CD4-positive, CD25-positive, alpha-beta regulatory T cell (primary cell): ENCODE data around the gene KRTAP10-3. TPM values are rescaled to one million over a fixed set of nuclear protein-coding genes. Genes with fewer than 3 reads are reported as not detected.

Experiments
- ATAC-seq, 2 donors: fragments of 150-1000 bp; cut with Tn5 transposase; one replicate each; pipeline ENCODE4 v1.10.0; 2021; ENCODE audit warnings: low read depth in 2 of 2, moderate number of reproducible peaks in 2 of 2, moderate library complexity in 1 of 2
- DNase-seq, 3 donors: peaks; one replicate each; pipeline versions ENCODE4 v3.0.0 to v3.0.0-alpha.2; 2012 to 2022; ENCODE audit warnings: mixed read lengths in 1 of 3
- H3K27ac ChIP-seq: one replicate; pipeline ENCODE4 v1.7.0; 2013; ENCODE audit warnings: mild to moderate bottlenecking, low read length; ENCODE audit not compliant: insufficient read depth, poor library complexity, severe bottlenecking
- H3K27me3 ChIP-seq: one replicate; pipeline ENCODE4 v1.7.0; 2013; ENCODE audit warnings: low read length; ENCODE audit not compliant: control insufficient read depth, insufficient read depth
- H3K36me3 ChIP-seq: one replicate; pipeline ENCODE4 v1.7.0; 2013; ENCODE audit warnings: mild to moderate bottlenecking, low read length, moderate library complexity; ENCODE audit not compliant: control insufficient read depth, insufficient read depth
- H3K4me1 ChIP-seq: 2 replicates; pipeline ENCODE4 v1.7.0; 2013; ENCODE audit warnings: mild to moderate bottlenecking, low read length; ENCODE audit not compliant: insufficient read depth, control insufficient read depth, poor library complexity, severe bottlenecking
- H3K4me3 ChIP-seq: one replicate; pipeline ENCODE4 v1.7.0; 2013; ENCODE audit warnings: low read depth, mild to moderate bottlenecking, low read length, moderate library complexity
- H3K9me3 ChIP-seq, 2 experiments: 1 replicate in 1 of 2; 2 replicates in 1 of 2; pipeline ENCODE4 v1.7.0; 2013; ENCODE audit warnings: low read length in 2 of 2, mild to moderate bottlenecking in 1 of 2, moderate library complexity in 1 of 2; ENCODE audit not compliant: control insufficient read depth in 2 of 2
- H3K27ac Mint-ChIP-seq, 3 donors: one replicate each; pipeline ENCODE4 v1.8.0; 2020 to 2022; ENCODE audit warnings: mild to moderate bottlenecking in 3 of 3, mixed read lengths in 3 of 3, moderate library complexity in 2 of 3
- H3K27me3 Mint-ChIP-seq: one replicate; pipeline ENCODE4 v1.8.0; 2022; ENCODE audit warnings: mild to moderate bottlenecking, mixed read lengths
- H3K36me3 Mint-ChIP-seq: one replicate; pipeline ENCODE4 v1.8.0; 2020; ENCODE audit warnings: mixed read lengths
- H3K4me1 Mint-ChIP-seq, 4 donors: one replicate each; pipeline ENCODE4 v1.8.0; 2020 to 2022; ENCODE audit warnings: mixed read lengths in 4 of 4, mild to moderate bottlenecking in 1 of 4
- H3K4me3 Mint-ChIP-seq, 4 donors: one replicate each; pipeline ENCODE4 v1.8.0; 2020 to 2022; ENCODE audit warnings: mild to moderate bottlenecking in 4 of 4, mixed read lengths in 4 of 4, moderate library complexity in 3 of 4
- H3K9me3 Mint-ChIP-seq, 7 donors: one replicate each; pipeline ENCODE4 v1.8.0; 2020 to 2022; ENCODE audit warnings: mixed read lengths in 7 of 7, mild to moderate bottlenecking in 3 of 7, moderate library complexity in 2 of 7
- polyA plus RNA-seq, 4 donors: library from polyadenylated mRNA; unstranded; fragments of 300-500 nt; fragmentation: Illumina TruSeq; gene quantifications; one replicate each; pipeline ENCODE4 v1.2.3, GENCODE V29; 2021
- total RNA-seq: library from RNA; stranded (reverse); gene quantifications from one replicate; pipeline ENCODE4 v1.2.3, GENCODE V29; 2022

The KRTAP10-3 gene
- total and polyA plus RNA-seq, 5 donors from 2014 or later, result not detected

DNA sequence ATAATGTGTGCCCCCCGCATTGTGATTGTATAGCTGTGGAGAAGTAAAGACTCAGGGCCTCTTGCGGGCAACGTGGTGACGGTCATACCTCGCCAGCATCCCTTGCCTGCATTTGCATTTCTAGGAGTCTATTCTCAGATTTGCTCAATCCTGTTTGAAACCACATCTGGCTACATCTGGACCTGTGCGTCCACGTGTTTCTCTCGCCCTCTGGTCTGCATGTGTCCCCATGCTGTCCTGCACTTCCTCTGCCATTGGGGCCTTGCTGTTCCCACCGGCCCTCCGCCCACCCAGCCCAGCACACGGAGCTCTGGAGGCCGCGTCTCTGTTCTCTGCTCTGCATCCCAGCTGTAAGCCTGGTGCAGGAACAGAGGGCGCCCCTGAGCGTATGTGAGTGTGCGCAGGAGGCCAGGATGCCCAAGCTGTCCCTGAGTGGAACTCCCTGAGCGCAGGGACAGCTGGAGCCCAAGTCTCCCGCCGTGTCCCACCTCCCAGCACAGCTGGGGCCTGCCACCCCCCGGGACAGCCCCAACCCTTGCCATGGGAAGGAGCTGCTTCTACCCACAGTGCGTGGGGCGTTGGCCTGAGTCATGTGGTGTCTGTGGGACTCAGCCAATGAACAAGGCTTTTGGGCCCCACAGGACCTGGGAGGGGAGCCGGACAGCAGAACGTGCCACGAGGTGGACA, 8.9 kb downstream of the KRTAP10-3 start:
- Mint-ChIP-seq H3K4me1 (peaks cover 11 to 33% (median 18%) of the 10 kb centered on the region in 4 donors), H3K27ac (peak overlapping the region in 2 of 3 donors; percentile 56 to 94), H3K27me3 (peaks cover 7% of the 10 kb centered on the region), H3K9me3 (peaks cover 0 to 31% (median 13%) of the 10 kb centered on the region in 7 donors), H3K4me3 (no peak overlapping the region), H3K36me3 (peaks cover 22% of the 10 kb centered on the region)
- Histone ChIP-seq H3K36me3 (no peaks in the 10 kb centered on the region), H3K4me1 (peaks cover 15% of the 10 kb centered on the region), H3K27me3 (no peaks in the 10 kb centered on the region), H3K27ac (no peak overlapping the region), H3K9me3 (peaks cover 6 to 7% of the 10 kb centered on the region in 2 experiments), H3K4me3 (no peak overlapping the region)
- no peak for ATAC-seq
- DNase-seq, result no peak

DNA sequence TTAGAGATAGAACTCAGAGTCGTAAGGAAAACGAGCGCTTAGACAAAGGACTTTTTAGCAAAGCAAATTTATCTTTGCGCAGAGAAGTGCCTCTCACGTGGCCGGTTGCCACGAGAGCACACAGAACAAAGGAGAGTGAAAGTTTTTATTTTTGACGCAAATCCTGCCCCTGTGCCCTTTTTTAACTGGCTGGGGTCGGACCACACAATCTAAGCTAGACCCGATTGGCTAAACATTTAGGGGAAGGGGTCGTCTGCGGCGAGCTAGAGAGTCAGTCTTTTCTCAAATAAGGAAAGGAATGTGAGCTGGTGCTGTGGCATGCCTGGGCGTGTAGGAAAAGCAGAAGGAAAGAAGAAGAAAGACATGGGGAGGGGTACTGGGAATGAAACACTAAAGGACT, 9.7 kb downstream of the KRTAP10-3 start:
- peaks cover 11 to 33% (median 18%) of the 10 kb centered on the region in 4 donors for H3K4me1 Mint-ChIP-seq
- H3K9me3 Mint-ChIP-seq, result peaks cover 0 to 30% (median 13%) of the 10 kb centered on the region in 7 donors
- peaks cover 22% of the 10 kb centered on the region for H3K36me3 Mint-ChIP-seq
- peaks cover 15% of the 10 kb centered on the region for H3K4me1 ChIP-seq
- peak overlapping the region in 1 of 4 donors; percentile 23 for H3K4me3 Mint-ChIP-seq
- no peaks in the 10 kb centered on the region for H3K27me3 ChIP-seq
- no peak overlapping the region for H3K4me3 ChIP-seq
- no peaks in the 10 kb centered on the region for H3K36me3 ChIP-seq
- peaks cover 6 to 7% of the 10 kb centered on the region in 2 experiments for H3K9me3 ChIP-seq
- no peak overlapping the region for H3K27ac ChIP-seq
- DNase-seq (no peak), ATAC-seq (no peak)
- H3K27ac Mint-ChIP-seq, result peak overlapping the region in 2 of 3 donors; percentile 84 to 94
- peaks cover 7% of the 10 kb centered on the region for H3K27me3 Mint-ChIP-seq

DNA sequence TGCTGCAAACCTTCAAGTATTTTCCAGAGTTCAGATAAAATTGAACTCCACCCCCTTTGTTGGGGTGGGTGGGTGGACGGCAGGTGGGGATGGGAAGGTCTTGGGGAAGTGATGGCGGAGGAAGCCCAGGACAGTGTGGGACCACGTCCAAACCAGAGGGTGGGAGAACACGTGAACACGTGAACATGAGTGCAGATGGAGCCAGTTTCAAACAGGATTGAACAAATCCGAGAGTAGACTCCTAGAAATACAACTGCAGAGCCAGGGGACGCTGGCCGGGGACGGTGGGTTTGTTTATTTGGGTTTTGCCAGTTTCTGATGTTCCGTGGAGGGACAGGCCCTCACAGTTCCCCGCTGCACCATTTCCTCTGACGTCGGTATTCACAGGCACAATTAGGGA, 10.2 kb downstream of the KRTAP10-3 start:
- no peak for DNase-seq
- H3K27ac ChIP-seq, result no peak overlapping the region
- Mint-ChIP-seq H3K27ac (peak overlapping the region in 2 of 3 donors; percentile 70 to 94), H3K36me3 (peaks cover 22% of the 10 kb centered on the region), H3K4me1 (peaks cover 11 to 33% (median 18%) of the 10 kb centered on the region in 4 donors), H3K4me3 (peak overlapping the region in 2 of 4 donors; percentile 21 to 76), H3K27me3 (peaks cover 7% of the 10 kb centered on the region), H3K9me3 (peaks cover 0 to 29% (median 13%) of the 10 kb centered on the region in 7 donors)
- no peak overlapping the region for H3K4me3 ChIP-seq
- ATAC-seq, result no peak
- H3K9me3 ChIP-seq, result peaks cover 6 to 9% of the 10 kb centered on the region in 2 experiments
- peaks cover 15% of the 10 kb centered on the region for H3K4me1 ChIP-seq
- no peaks in the 10 kb centered on the region for H3K36me3 ChIP-seq
- no peaks in the 10 kb centered on the region for H3K27me3 ChIP-seq

DNA sequence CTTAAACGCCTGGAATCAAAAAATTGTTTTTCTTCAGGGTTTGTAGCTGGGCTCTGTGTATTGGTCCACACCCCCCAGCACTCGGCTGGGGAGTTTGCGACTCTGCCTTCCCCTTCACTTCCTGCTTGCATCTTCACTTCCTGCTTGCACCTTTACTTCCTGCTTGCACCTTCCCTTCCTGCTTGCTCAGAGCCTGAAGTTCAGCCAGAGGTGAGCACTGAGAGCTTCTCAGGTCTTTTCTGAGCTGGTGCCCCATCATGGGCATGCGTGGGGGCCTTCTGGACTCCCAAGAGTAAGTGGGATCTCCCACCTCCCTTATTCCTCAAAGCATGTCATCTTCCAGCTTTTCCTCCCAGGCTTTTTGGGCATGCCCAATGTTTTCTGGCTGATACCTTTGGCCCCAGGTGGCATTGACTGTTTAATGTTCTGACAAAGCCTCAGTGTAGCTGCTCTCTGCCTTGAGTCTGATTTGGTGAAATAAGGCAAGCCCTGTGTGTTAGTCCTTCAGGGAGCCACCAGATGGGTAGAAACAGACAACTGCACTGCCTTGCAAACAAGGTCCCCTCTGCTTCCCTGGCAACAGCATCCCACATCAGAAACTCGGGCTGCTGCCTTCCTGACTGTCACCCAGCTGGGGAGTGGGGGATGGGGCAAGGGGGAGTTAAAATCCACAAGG, 10.8 kb downstream of the KRTAP10-3 start:
- Mint-ChIP-seq H3K27me3 (peaks cover 7% of the 10 kb centered on the region), H3K4me3 (peak overlapping the region; percentile 29 to 89 (median 75)), H3K36me3 (peaks cover 22% of the 10 kb centered on the region), H3K27ac (peak overlapping the region; percentile 94 to 97 (median 94)), H3K4me1 (peaks cover 11 to 33% (median 18%) of the 10 kb centered on the region in 4 donors), H3K9me3 (peaks cover 0 to 29% (median 13%) of the 10 kb centered on the region in 7 donors)
- H3K4me3 ChIP-seq, result peak overlapping the region; percentile 49
- peaks cover 15% of the 10 kb centered on the region for H3K4me1 ChIP-seq
- H3K9me3 ChIP-seq, result peaks cover 6 to 13% of the 10 kb centered on the region in 2 experiments
- H3K36me3 ChIP-seq, result no peaks in the 10 kb centered on the region
- no peaks in the 10 kb centered on the region for H3K27me3 ChIP-seq
- ATAC-seq, result peak; percentile 62 to 83
- H3K27ac ChIP-seq, result peak overlapping the region; percentile 28
- peak in 2 of 3 donors; percentile 47 to 73 for DNase-seq

DNA sequence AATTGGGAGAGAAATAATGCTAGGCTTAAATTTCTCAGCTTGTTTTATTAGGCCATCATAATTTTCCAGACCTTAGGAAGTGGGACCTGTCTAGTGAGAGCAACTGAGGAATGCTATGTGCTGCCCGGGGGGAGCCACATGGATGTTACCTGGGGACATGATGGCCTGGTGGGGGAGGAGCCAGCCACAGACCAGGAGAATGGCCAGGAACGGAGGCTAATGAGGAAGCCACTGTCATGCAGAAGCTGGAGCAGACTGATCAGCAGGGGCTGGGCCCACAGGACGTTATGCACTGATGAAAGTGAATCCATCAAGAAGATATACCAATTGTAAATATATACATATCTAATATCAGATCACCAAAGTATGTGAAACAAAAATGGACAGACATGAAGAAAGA, 14.0 kb downstream of the KRTAP10-3 start:
- Histone ChIP-seq H3K9me3 (peaks cover 6 to 23% of the 10 kb centered on the region in 2 experiments), H3K4me1 (peaks cover 15% of the 10 kb centered on the region), H3K27ac (no peak overlapping the region), H3K4me3 (no peak overlapping the region), H3K36me3 (no peaks in the 10 kb centered on the region), H3K27me3 (no peaks in the 10 kb centered on the region)
- DNase-seq (no peak), ATAC-seq (no peak)
- H3K9me3 Mint-ChIP-seq, result peaks cover 0 to 27% (median 12%) of the 10 kb centered on the region in 7 donors
- peaks cover 7% of the 10 kb centered on the region for H3K27me3 Mint-ChIP-seq
- H3K4me1 Mint-ChIP-seq, result peaks cover 11 to 31% (median 18%) of the 10 kb centered on the region in 4 donors
- no peak overlapping the region for H3K4me3 Mint-ChIP-seq
- no peak overlapping the region for H3K27ac Mint-ChIP-seq
- H3K36me3 Mint-ChIP-seq, result peaks cover 18% of the 10 kb centered on the region

DNA sequence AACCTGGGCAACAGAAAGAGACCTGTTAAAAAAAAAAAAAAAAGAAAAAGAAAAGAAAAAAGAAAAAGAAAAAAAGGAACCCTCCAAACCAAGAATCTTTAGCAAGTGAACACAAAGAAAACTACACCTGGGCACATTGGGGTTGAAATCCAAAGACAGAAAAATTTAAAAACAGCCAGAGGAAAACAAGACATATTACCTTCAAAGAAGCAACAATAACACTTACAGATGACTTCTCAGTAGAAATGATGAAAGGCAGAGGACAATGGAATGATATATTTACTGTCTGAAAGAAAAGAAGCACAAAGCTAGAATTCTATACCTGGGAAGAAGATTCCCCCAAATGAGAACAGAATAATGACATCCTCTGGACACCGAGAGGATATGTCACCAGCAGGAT, 15.9 kb downstream of the KRTAP10-3 start:
- H3K27ac ChIP-seq, result no peak overlapping the region
- H3K4me1 Mint-ChIP-seq, result peaks cover 9 to 13% (median 10%) of the 10 kb centered on the region in 4 donors
- H3K36me3 Mint-ChIP-seq, result peaks cover 10% of the 10 kb centered on the region
- H3K4me1 ChIP-seq, result peaks cover 8% of the 10 kb centered on the region
- H3K9me3 Mint-ChIP-seq, result peaks cover 0 to 25% (median 12%) of the 10 kb centered on the region in 7 donors
- peaks cover 5% of the 10 kb centered on the region for H3K27me3 Mint-ChIP-seq
- no peak overlapping the region for H3K4me3 ChIP-seq
- H3K27ac Mint-ChIP-seq, result no peak overlapping the region
- peaks cover 6 to 23% of the 10 kb centered on the region in 2 experiments for H3K9me3 ChIP-seq
- H3K4me3 Mint-ChIP-seq, result no peak overlapping the region
- H3K27me3 ChIP-seq, result no peaks in the 10 kb centered on the region
- no peaks in the 10 kb centered on the region for H3K36me3 ChIP-seq
- no peak for DNase-seq
- no peak for ATAC-seq

DNA sequence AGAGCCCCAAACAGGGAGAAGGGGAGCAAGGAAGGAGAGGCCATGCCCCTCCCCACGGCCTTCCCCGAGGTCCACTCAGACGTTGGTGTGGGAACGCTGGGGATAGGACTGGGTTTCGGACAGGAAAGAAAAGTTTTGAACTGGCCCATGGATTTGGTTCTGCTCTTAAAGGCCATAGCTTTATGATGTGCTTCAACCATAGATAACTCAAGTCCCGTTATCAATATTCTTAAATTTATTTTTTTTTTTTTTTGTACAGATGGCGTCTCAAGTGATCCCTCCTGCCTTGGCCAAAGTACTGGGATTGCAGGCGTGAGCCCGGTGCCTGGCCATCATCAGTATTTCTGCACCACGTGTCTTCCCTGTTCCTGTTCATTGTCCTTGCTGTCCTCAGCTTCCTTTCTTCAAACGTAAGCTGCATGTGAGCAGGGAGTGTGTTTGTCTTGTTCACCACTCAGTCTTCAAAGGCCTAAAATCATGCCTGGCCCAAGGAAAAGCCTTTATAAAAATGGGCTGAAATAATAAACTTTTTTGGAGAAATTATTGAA, 17.8 kb downstream of the KRTAP10-3 start:
- no peak overlapping the region for H3K27ac Mint-ChIP-seq
- H3K9me3 Mint-ChIP-seq, result peaks cover 0 to 10% (median 5%) of the 10 kb centered on the region in 7 donors
- DNase-seq (no peak), ATAC-seq (no peak)
- H3K9me3 ChIP-seq, result peaks cover 0 to 18% of the 10 kb centered on the region in 2 experiments
- no peak overlapping the region for H3K27ac ChIP-seq
- H3K27me3 ChIP-seq, result no peaks in the 10 kb centered on the region
- no peaks in the 10 kb centered on the region for H3K27me3 Mint-ChIP-seq
- H3K4me3 Mint-ChIP-seq, result peak overlapping the region in 1 of 4 donors; percentile 10
- peaks cover 3% of the 10 kb centered on the region for H3K36me3 Mint-ChIP-seq
- peaks cover 0 to 3% (median 0%) of the 10 kb centered on the region in 4 donors for H3K4me1 Mint-ChIP-seq
- no peaks in the 10 kb centered on the region for H3K36me3 ChIP-seq
- H3K4me1 ChIP-seq, result no peaks in the 10 kb centered on the region
- H3K4me3 ChIP-seq, result no peak overlapping the region
